ENCODE data around the gene MIPEP.

The MIPEP gene

DNA sequence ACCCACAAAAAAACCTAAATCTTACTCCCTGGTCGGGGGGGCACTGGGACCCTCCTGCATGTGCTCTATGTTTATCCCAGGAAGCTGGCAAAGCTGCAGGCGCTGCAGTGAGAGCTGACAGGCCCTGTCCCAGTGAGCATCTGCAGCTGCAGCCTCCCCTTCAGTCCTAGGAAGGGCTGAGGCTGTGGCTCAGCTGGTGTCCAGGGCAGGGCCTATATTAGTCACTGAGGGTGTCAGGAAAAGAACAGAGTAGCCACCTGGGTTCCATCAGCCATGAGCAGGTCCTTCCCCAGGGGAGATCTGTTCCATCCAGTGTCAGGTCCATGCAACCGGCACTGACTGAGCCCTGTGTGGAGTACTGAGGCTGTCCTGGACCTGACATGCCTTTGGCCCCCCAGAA is 198.5 kb downstream of the MIPEP start:
- no peaks in the 10 kb centered on the region for H3K36me3 ChIP-seq (ENCODE audit: control insufficient read depth in 4 of 4, insufficient read depth in 4 of 4, low read length in 3 of 4)
- H3K9me3 ChIP-seq (ENCODE audit: control extremely low read depth in 1 of 5, control insufficient read depth in 4 of 5, insufficient read depth in 2 of 5, low read depth in 1 of 5, low read length in 4 of 5) = peaks cover 0 to under 1% (median 0%) of the 10 kb centered on the region in 5 experiments
- no peaks in the 10 kb centered on the region for H3K27me3 ChIP-seq (replicated peaks in 2 of 5; ENCODE audit: control insufficient read depth in 4 of 5, insufficient read depth in 5 of 5, low read length in 4 of 5)
- H3K4me3 ChIP-seq (ENCODE audit: control insufficient read depth in 1 of 7, extremely low read depth in 1 of 7, insufficient read depth in 4 of 7, low read depth in 2 of 7, low read length in 6 of 7) = no peak overlapping the region
- ChIA-PET CTCF (interaction anchor here (0.9 kb wide), 1 partner anchor 10 kb away, joined by 3 read pairs; no protein-coding TSS in a partner anchor), POLR2A (no interaction called here)
- peaks cover 0 to 5% (median 2%) of the 10 kb centered on the region in 4 experiments for H3K4me1 ChIP-seq (ENCODE audit: control extremely low read depth in 1 of 4, control insufficient read depth in 4 of 4, insufficient read depth in 4 of 4, low read length in 3 of 4)
- no peak for DNase-seq
- H3K27ac ChIP-seq (ENCODE audit: insufficient read depth in 1 of 2, low read depth in 1 of 2, low read length in 2 of 2, poor library complexity in 1 of 2, severe bottlenecking in 2 of 2) = no peak overlapping the region
- 100% methylated on average over 3 of the region's 3 CpGs for WGBS (ENCODE audit: insufficient coverage)

- H3K27me3 ChIP-seq (replicated peaks in 2 of 5; ENCODE audit: control insufficient read depth in 4 of 5, insufficient read depth in 5 of 5, low read length in 4 of 5) = no peaks in the 10 kb centered on the region
- no peaks in the 10 kb centered on the region for H3K36me3 ChIP-seq (ENCODE audit: control insufficient read depth in 4 of 4, insufficient read depth in 4 of 4, low read length in 3 of 4)
- H3K4me3 ChIP-seq (ENCODE audit: control insufficient read depth in 1 of 7, extremely low read depth in 1 of 7, insufficient read depth in 4 of 7, low read depth in 2 of 7, low read length in 6 of 7) = no peak overlapping the region
- DNase-seq = no peak
- POLR2A ChIA-PET = no interaction called here
- CTCF ChIA-PET = interaction anchor here (0.7 to 0.8 kb wide), 2 partner anchors 12 to 78 kb away, joined by 3 read pairs; no protein-coding TSS in a partner anchor
- H3K4me1 ChIP-seq (ENCODE audit: control extremely low read depth in 1 of 4, control insufficient read depth in 4 of 4, insufficient read depth in 4 of 4, low read length in 3 of 4) = no peaks in the 10 kb centered on the region
- no peak overlapping the region for H3K27ac ChIP-seq (ENCODE audit: insufficient read depth in 1 of 2, low read depth in 1 of 2, low read length in 2 of 2, poor library complexity in 1 of 2, severe bottlenecking in 2 of 2)
- peaks cover 0 to 16% (median 3%) of the 10 kb centered on the region in 5 experiments for H3K9me3 ChIP-seq (ENCODE audit: control extremely low read depth in 1 of 5, control insufficient read depth in 4 of 5, insufficient read depth in 2 of 5, low read depth in 1 of 5, low read length in 4 of 5)
- 100% methylated on average over 1 of the region's 3 CpGs for WGBS (ENCODE audit: insufficient coverage)
Measured at GRCh38 chr13:23688336-23688735, 200.9 kb downstream of the MIPEP start.

GRCh38 chr13:23687614-23688013 is 201.6 kb downstream of the MIPEP start:
- DNase-seq = no peak
- Histone ChIP-seq H3K9me3 (ENCODE audit: control extremely low read depth in 1 of 5, control insufficient read depth in 4 of 5, insufficient read depth in 2 of 5, low read depth in 1 of 5, low read length in 4 of 5) (peaks cover 0 to 22% (median 3%) of the 10 kb centered on the region in 5 experiments), H3K27me3 (replicated peaks in 2 of 5; ENCODE audit: control insufficient read depth in 4 of 5, insufficient read depth in 5 of 5, low read length in 4 of 5) (no peaks in the 10 kb centered on the region), H3K36me3 (ENCODE audit: control insufficient read depth in 4 of 4, insufficient read depth in 4 of 4, low read length in 3 of 4) (no peaks in the 10 kb centered on the region), H3K4me1 (ENCODE audit: control extremely low read depth in 1 of 4, control insufficient read depth in 4 of 4, insufficient read depth in 4 of 4, low read length in 3 of 4) (no peaks in the 10 kb centered on the region), H3K27ac (ENCODE audit: insufficient read depth in 1 of 2, low read depth in 1 of 2, low read length in 2 of 2, poor library complexity in 1 of 2, severe bottlenecking in 2 of 2) (no peak overlapping the region), H3K4me3 (ENCODE audit: control insufficient read depth in 1 of 7, extremely low read depth in 1 of 7, insufficient read depth in 4 of 7, low read depth in 2 of 7, low read length in 6 of 7) (no peak overlapping the region)
- ChIA-PET POLR2A (no interaction called here), CTCF (no interaction called here)
- 100% methylated on average over 2 of the region's 5 CpGs for WGBS (ENCODE audit: insufficient coverage)

GRCh38 chr13:23686948-23687347 is 202.3 kb downstream of the MIPEP start:
- Histone ChIP-seq H3K27ac (ENCODE audit: insufficient read depth in 1 of 2, low read depth in 1 of 2, low read length in 2 of 2, poor library complexity in 1 of 2, severe bottlenecking in 2 of 2) (no peak overlapping the region), H3K27me3 (replicated peaks in 2 of 5; ENCODE audit: control insufficient read depth in 4 of 5, insufficient read depth in 5 of 5, low read length in 4 of 5) (no peaks in the 10 kb centered on the region), H3K36me3 (ENCODE audit: control insufficient read depth in 4 of 4, insufficient read depth in 4 of 4, low read length in 3 of 4) (no peaks in the 10 kb centered on the region), H3K4me1 (ENCODE audit: control extremely low read depth in 1 of 4, control insufficient read depth in 4 of 4, insufficient read depth in 4 of 4, low read length in 3 of 4) (no peaks in the 10 kb centered on the region), H3K9me3 (ENCODE audit: control extremely low read depth in 1 of 5, control insufficient read depth in 4 of 5, insufficient read depth in 2 of 5, low read depth in 1 of 5, low read length in 4 of 5) (peaks cover 0 to 22% (median 3%) of the 10 kb centered on the region in 5 experiments), H3K4me3 (ENCODE audit: control insufficient read depth in 1 of 7, extremely low read depth in 1 of 7, insufficient read depth in 4 of 7, low read depth in 2 of 7, low read length in 6 of 7) (no peak overlapping the region)
- DNase-seq = no peak
- CTCF ChIA-PET = interaction anchor here (1.1 kb wide), 1 partner anchor 122 kb away, joined by 3 read pairs; no protein-coding TSS in a partner anchor
- 100% methylated on average over 2 of the region's 3 CpGs for WGBS (ENCODE audit: insufficient coverage)
- POLR2A ChIA-PET = no interaction called here

DNA sequence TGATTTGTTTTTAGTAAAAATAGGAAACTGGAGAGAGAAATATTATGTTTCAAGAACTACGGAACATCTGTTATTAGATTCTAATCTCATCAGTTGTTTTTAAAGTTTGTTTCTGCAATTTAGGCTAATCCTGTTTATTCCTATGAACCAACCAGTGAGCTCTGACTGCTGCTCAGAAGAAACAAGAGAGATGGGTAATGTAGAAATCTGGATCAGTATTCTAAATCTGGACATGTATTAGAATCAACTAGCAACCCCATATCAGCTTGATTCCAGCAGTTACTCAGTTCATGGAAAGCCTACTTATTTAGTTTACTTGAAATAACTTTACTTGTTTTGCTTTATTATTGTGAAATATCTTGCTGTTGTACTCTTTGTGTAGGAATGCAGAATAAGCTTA is 203.8 kb downstream of the MIPEP start:
- H3K27ac ChIP-seq (ENCODE audit: insufficient read depth in 1 of 2, low read depth in 1 of 2, low read length in 2 of 2, poor library complexity in 1 of 2, severe bottlenecking in 2 of 2) = no peak overlapping the region
- WGBS (ENCODE audit: insufficient coverage) = 100% methylated on average over 1 of the region's 1 CpG
- H3K9me3 ChIP-seq (ENCODE audit: control extremely low read depth in 1 of 5, control insufficient read depth in 4 of 5, insufficient read depth in 2 of 5, low read depth in 1 of 5, low read length in 4 of 5) = peaks cover 0 to 22% (median 3%) of the 10 kb centered on the region in 5 experiments
- no peak for DNase-seq
- H3K4me1 ChIP-seq (ENCODE audit: control extremely low read depth in 1 of 4, control insufficient read depth in 4 of 4, insufficient read depth in 4 of 4, low read length in 3 of 4) = no peaks in the 10 kb centered on the region
- no peak overlapping the region for H3K4me3 ChIP-seq (ENCODE audit: control insufficient read depth in 1 of 7, extremely low read depth in 1 of 7, insufficient read depth in 4 of 7, low read depth in 2 of 7, low read length in 6 of 7)
- CTCF ChIA-PET = no interaction called here
- POLR2A ChIA-PET = no interaction called here
- no peaks in the 10 kb centered on the region for H3K27me3 ChIP-seq (replicated peaks in 2 of 5; ENCODE audit: control insufficient read depth in 4 of 5, insufficient read depth in 5 of 5, low read length in 4 of 5)
- H3K36me3 ChIP-seq (ENCODE audit: control insufficient read depth in 4 of 4, insufficient read depth in 4 of 4, low read length in 3 of 4) = no peaks in the 10 kb centered on the region

DNA sequence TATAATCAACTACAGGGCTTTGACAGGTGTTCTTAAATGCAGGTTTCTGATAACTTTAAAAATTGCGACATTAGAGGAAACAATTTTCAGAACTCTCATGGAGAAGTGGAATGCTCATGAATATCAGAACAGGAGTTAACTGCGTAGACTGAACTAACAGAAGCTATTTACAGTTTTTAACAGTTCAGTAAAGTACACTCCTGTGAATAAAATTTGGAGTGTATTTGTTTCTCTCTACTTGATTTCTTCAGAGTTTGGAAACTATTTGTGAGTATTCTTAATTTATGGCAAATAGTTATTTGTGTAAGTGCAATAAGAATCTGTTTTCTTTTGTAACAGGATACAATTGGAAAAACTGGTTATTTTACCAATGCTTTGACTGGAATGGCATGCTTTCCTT is 204.6 kb downstream of the MIPEP start:
- Histone ChIP-seq H3K27me3 (replicated peaks in 2 of 5; ENCODE audit: control insufficient read depth in 4 of 5, insufficient read depth in 5 of 5, low read length in 4 of 5) (no peaks in the 10 kb centered on the region), H3K9me3 (ENCODE audit: control extremely low read depth in 1 of 5, control insufficient read depth in 4 of 5, insufficient read depth in 2 of 5, low read depth in 1 of 5, low read length in 4 of 5) (peaks cover 0 to 22% (median 3%) of the 10 kb centered on the region in 5 experiments), H3K27ac (ENCODE audit: insufficient read depth in 1 of 2, low read depth in 1 of 2, low read length in 2 of 2, poor library complexity in 1 of 2, severe bottlenecking in 2 of 2) (no peak overlapping the region), H3K36me3 (ENCODE audit: control insufficient read depth in 4 of 4, insufficient read depth in 4 of 4, low read length in 3 of 4) (no peaks in the 10 kb centered on the region), H3K4me3 (ENCODE audit: control insufficient read depth in 1 of 7, extremely low read depth in 1 of 7, insufficient read depth in 4 of 7, low read depth in 2 of 7, low read length in 6 of 7) (no peak overlapping the region), H3K4me1 (ENCODE audit: control extremely low read depth in 1 of 4, control insufficient read depth in 4 of 4, insufficient read depth in 4 of 4, low read length in 3 of 4) (no peaks in the 10 kb centered on the region)
- ChIA-PET CTCF (no interaction called here), POLR2A (no interaction called here)
- 86% methylated on average over 1 of the region's 2 CpGs for WGBS (ENCODE audit: insufficient coverage)
- DNase-seq = peak; percentile 10 to 28 (median 13)

DNA sequence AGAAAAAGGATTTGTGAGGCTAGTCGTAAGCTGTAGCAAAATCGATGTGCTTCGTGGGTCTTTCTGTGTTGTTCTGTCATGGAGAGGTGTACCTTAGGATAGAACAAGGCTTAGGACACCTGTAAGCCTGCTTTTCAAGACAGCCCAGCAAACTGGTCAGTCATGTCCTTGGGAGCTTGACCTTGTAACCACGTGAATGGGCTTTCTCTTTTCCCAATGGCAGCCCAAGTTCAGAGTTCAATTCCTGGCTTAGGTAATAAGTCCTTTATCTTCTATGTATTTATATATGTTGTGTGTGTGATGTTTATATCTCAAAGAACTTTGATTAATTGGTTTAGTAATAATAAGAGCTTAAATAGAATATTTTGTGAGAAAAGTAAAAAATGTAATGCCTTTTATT is 206.1 kb downstream of the MIPEP start:
- no peak for DNase-seq
- ChIA-PET POLR2A (no interaction called here), CTCF (no interaction called here)
- Histone ChIP-seq H3K4me3 (ENCODE audit: control insufficient read depth in 1 of 7, extremely low read depth in 1 of 7, insufficient read depth in 4 of 7, low read depth in 2 of 7, low read length in 6 of 7) (no peak overlapping the region), H3K4me1 (ENCODE audit: control extremely low read depth in 1 of 4, control insufficient read depth in 4 of 4, insufficient read depth in 4 of 4, low read length in 3 of 4) (no peaks in the 10 kb centered on the region), H3K36me3 (ENCODE audit: control insufficient read depth in 4 of 4, insufficient read depth in 4 of 4, low read length in 3 of 4) (no peaks in the 10 kb centered on the region), H3K9me3 (ENCODE audit: control extremely low read depth in 1 of 5, control insufficient read depth in 4 of 5, insufficient read depth in 2 of 5, low read depth in 1 of 5, low read length in 4 of 5) (peaks cover 0 to 22% (median 3%) of the 10 kb centered on the region in 5 experiments), H3K27ac (ENCODE audit: insufficient read depth in 1 of 2, low read depth in 1 of 2, low read length in 2 of 2, poor library complexity in 1 of 2, severe bottlenecking in 2 of 2) (no peak overlapping the region), H3K27me3 (replicated peaks in 2 of 5; ENCODE audit: control insufficient read depth in 4 of 5, insufficient read depth in 5 of 5, low read length in 4 of 5) (no peaks in the 10 kb centered on the region)
- WGBS (ENCODE audit: insufficient coverage) = 100% methylated on average over 1 of the region's 4 CpGs
